ENCODE data around the gene GSTT4.
A peak's percentile ranks its signal among the peaks of the same experiment; 100 is the strongest.
"Not testable (repeated sequence)": the region's sequence is repeated elsewhere in the genome, so short reads cannot be mapped to it uniquely, and the experiment has no call there.

Gene GSTT4

GRCh38 chr22:24024354-24024753 lies 19.1 kb upstream of the GSTT4 start:
- no peak for DNase-seq (ENCODE audit: low spot score)

GRCh38 chr22:24023204-24023789 lies 18.0 kb upstream of the GSTT4 start:
- no peak for DNase-seq (ENCODE audit: low spot score)

- DNase-seq (ENCODE audit: low spot score), result no peak
Observed at GRCh38 chr22:24021304-24021703, 16.1 kb upstream of the GSTT4 start.

- DNase-seq (ENCODE audit: low spot score), result no peak
Observed at GRCh38 chr22:24016156-24016555, 10.9 kb upstream of the GSTT4 start.

- no peak for DNase-seq (ENCODE audit: low spot score)
Observed at GRCh38 chr22:24011735-24012068, 6.4 kb upstream of the GSTT4 start.

GRCh38 chr22:24010018-24010391 lies 4.8 kb upstream of the GSTT4 start:
- DNase-seq (ENCODE audit: low spot score), result no peak

GRCh38 chr22:24009227-24010017 lies 4.2 kb upstream of the GSTT4 start:
- no peak for DNase-seq (ENCODE audit: low spot score)

GRCh38 chr22:24008381-24009226 lies 3.4 kb upstream of the GSTT4 start:
- no peak for DNase-seq (ENCODE audit: low spot score)

GRCh38 chr22:24008022-24008283 lies 2.7 kb upstream of the GSTT4 start:
- DNase-seq (ENCODE audit: low spot score), result no peak

GRCh38 chr22:24007253-24008021 lies 2.2 kb upstream of the GSTT4 start:
- no peak for DNase-seq (ENCODE audit: low spot score)

GRCh38 chr22:24006914-24007214 lies 1.6 kb upstream of the GSTT4 start:
- DNase-seq (ENCODE audit: low spot score), result no peak

GRCh38 chr22:24006207-24006913 lies 1.1 kb upstream of the GSTT4 start:
- no peak for DNase-seq (ENCODE audit: low spot score)

GRCh38 chr22:24003887-24004286 lies 1.4 kb downstream of the GSTT4 start:
- DNase-seq (ENCODE audit: low spot score), result peak; percentile 14

GRCh38 chr22:24002851-24003250 lies 2.4 kb downstream of the GSTT4 start:
- DNase-seq (ENCODE audit: low spot score), result peak; percentile 71

- peak; percentile 6 for DNase-seq (ENCODE audit: low spot score)
Observed at GRCh38 chr22:24002272-24002671, 3.0 kb downstream of the GSTT4 start.

- DNase-seq (ENCODE audit: low spot score), result no peak
Observed at GRCh38 chr22:24001314-24001713, 3.9 kb downstream of the GSTT4 start.

GRCh38 chr22:23999779-24000178 lies 5.5 kb downstream of the GSTT4 start:
- not testable (repeated sequence) for DNase-seq (ENCODE audit: low spot score)

GRCh38 chr22:23997092-23997491 lies 8.2 kb downstream of the GSTT4 start:
- DNase-seq (ENCODE audit: low spot score), result no peak

GRCh38 chr22:23993581-23994177 lies 11.6 kb downstream of the GSTT4 start:
- not testable (repeated sequence) for DNase-seq (ENCODE audit: low spot score)

GRCh38 chr22:23993080-23993479 lies 12.2 kb downstream of the GSTT4 start:
- DNase-seq (ENCODE audit: low spot score), result not testable (repeated sequence)

GRCh38 chr22:23989583-23990244 lies 15.5 kb downstream of the GSTT4 start:
- not testable (repeated sequence) for DNase-seq (ENCODE audit: low spot score)

Measured in HuH-7 (cell line).